ENCODE measurements around the gene TTC17.
"Not testable (repeated sequence)": the region's sequence is repeated elsewhere in the genome, so short reads cannot be mapped to it uniquely, and the experiment has no call there.

The TTC17 gene

DNA sequence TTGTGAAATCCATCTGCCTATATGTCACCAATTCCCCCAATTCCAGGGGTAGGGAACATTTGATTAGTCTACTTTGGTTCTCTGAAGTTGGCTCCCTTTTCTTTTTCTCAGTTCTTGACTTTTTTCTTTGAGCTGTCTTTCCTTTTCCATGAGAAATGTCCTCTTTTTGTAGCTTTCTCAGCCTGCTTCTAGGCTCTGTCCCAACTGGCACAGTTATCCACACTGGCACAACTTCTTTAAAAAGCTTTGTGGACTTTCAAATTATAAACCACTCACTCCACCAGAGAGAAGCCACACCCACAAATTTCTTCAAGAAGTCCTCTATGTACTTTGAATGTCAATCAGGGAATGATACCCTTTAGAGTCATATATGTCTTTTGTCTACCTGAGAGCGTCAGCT lies 100.5 kb downstream of the TTC17 start:
- no peak for DNase-seq (ENCODE audit: low spot score)

GRCh38 chr11:43462359-43462758 lies 103.6 kb downstream of the TTC17 start:
- DNase-seq (ENCODE audit: low spot score), result no peak

GRCh38 chr11:43467958-43468357 lies 109.2 kb downstream of the TTC17 start:
- DNase-seq (ENCODE audit: low spot score), result no peak

DNA sequence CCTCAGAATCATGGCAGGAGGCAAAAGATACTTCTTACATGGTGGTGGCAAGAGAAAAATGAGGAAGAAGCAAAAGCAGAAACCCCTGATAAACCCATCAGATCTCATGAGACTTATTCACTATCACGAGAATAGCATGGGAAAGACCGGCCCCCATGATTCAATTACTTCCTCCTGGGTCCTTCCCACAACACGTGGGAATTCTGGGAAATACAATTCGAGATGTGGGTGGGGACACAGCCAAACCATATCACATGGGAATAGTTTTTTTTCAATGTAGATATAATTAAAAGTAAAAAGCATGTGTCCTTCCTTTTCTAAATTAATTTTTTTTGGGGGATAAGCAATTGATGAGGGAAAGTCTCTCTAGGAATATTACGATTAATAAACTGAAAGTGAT lies 118.8 kb downstream of the TTC17 start:
- not testable (repeated sequence) for DNase-seq (ENCODE audit: low spot score)

DNA sequence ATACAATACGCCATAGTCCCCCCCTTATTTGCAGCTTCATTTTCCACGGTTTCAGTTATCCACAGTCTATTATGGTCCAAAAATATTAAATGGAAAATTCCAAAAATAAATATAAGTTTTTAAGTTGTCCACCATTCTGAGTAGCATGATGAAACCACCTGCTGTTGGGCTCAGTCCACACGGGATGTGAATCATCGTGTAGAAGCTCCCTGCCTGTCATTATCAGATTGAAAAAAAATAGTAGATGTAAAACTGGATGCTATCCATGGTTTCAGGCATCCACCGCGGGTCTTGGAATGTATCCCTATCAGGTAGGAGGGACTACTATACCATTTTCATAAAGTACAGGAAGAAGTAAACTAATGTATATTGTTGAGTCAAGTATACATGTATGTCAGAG lies 127.4 kb downstream of the TTC17 start:
- DNase-seq (ENCODE audit: low spot score), result no peak

GRCh38 chr11:43489869-43490465 lies 131.2 kb downstream of the TTC17 start:
- DNase-seq (ENCODE audit: low spot score), result no peak

GRCh38 chr11:43492701-43493100 lies 134.0 kb downstream of the TTC17 start:
- no peak for DNase-seq (ENCODE audit: low spot score)

- DNase-seq (ENCODE audit: low spot score), result no peak
These were observed 134.7 kb downstream of the TTC17 start for GRCh38 chr11:43493431-43493830.

DNA sequence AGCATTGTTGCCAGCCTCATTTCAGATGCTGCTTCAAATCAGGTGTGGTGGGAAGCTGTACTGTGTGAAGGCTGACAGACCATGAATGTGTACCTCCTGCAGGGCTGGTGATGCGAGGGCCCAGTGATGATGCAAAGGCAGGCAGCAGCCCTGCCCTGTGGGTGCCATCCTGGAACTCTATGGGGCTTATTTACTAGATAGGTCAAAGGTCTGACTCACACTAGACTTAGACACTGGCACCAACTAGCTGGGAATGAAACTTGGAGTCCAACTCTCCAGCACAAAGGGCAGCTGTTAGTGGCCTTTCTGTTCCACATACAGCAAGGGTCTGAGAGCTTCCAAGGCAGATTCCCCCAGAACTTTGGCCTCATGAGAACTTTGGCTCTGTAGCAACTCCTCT lies 138.4 kb downstream of the TTC17 start:
- no peak for DNase-seq (ENCODE audit: low spot score)

DNA sequence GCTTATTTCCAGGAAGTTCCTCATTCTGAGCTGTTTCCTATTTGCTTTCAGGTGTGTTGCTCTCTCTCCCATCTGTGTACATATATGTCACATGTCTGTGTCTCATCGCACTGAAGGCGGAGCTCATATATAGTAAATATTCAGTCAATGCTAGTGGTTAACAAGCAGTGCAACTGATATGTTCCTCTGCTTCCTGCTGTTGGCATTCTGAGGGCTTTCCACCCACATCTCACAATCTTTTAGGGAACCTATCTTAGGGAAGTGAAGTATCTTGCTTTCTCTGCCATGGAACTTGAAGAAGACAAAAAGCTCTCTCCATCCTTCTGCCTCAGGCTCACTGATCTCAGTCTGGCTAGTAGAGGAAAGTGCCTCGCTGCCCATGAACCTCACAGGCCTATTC lies 139.8 kb downstream of the TTC17 start:
- DNase-seq (ENCODE audit: low spot score), result no peak

GRCh38 chr11:43503417-43503816 lies 144.7 kb downstream of the TTC17 start:
- no peak for DNase-seq (ENCODE audit: low spot score)

GRCh38 chr11:43504316-43504950 lies 145.7 kb downstream of the TTC17 start:
- DNase-seq (ENCODE audit: low spot score), result no peak

DNA sequence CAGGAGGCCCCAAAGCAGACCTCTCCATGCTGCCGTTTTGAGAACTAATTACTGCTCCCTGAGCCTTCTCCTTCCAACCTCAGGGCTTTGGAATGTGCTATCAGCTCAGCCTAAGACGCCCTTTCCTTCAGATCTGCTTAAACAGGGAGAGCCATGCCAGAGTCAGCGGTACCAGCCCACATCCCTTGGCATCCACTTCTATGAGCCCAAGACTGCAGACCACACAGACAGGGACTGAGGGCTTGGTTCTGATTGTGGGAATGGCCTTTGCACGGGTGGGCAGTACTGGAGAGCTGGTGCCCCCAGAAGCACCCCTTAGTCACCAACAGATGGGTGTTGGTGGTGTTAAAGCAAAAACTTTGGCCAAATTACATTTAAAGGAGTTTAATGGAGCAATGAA lies 146.5 kb downstream of the TTC17 start:
- DNase-seq (ENCODE audit: low spot score), result no peak

GRCh38 chr11:43507171-43507570 lies 148.5 kb downstream of the TTC17 start:
- DNase-seq (ENCODE audit: low spot score), result no peak

DNA sequence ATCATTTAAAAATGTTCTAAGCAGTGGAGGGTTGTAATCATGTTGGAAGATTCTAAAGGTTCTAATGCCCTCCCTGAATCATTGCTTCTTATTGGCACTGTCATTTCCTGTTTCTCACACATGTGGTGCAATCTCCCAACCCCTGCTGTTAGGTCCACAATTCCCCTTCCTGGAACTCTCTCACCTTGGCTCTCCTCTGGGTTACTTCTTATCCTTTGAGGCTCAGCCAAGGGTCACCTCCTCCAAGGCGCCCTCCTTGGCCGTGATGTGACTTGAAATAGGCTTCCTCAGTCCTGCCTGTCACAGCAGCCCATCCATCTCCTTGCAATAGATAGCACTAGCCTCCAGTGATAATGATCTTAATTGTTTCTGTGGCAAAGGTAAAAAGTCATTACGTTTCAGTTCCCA lies 149.8 kb downstream of the TTC17 start:
- DNase-seq (ENCODE audit: low spot score), result no peak

DNA sequence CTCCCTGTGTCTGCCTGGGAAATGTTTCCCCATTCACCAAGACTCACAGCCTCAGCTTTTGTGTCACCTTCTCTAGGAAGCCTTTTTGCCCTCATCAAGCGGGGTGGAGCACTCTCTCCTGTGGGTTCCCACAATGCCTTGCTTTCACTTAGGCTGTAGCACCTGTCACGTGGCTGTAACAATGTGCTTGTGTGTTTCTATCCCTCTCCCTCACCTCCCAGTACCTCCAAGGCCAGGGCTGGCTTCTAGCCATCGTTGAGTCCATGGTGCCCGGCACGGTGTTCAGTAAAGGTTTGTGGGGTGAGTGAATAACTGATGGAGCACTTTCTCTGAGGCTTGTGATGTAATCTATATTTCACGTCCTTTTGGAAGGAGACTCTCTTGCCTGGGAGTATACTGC lies 153.2 kb downstream of the TTC17 start:
- no peak for DNase-seq (ENCODE audit: low spot score)

- no peak for DNase-seq (ENCODE audit: low spot score)
These were observed 156.4 kb downstream of the TTC17 start for GRCh38 chr11:43515090-43515489.

- DNase-seq (ENCODE audit: low spot score), result no peak
These were observed 157.7 kb downstream of the TTC17 start for GRCh38 chr11:43516316-43516850.

DNA sequence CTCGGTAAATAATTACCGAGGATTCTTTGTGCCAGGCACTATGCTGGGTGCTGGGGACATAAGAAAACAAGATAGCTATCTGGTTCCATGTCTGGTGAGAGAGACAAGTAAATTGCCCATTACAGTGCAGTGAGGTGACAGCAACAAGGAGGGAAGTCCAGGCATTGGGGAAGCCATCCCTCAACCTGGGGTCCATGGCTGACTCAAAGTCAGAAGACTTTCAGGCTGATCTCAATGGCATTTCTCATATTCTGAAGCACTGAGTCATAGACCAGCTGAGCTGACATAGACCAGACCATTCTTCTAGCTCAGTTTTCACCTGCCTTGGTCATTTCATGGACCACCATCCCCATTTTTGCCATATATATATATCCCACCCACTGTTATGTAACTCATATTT lies 158.8 kb downstream of the TTC17 start:
- no peak for DNase-seq (ENCODE audit: low spot score)

DNA sequence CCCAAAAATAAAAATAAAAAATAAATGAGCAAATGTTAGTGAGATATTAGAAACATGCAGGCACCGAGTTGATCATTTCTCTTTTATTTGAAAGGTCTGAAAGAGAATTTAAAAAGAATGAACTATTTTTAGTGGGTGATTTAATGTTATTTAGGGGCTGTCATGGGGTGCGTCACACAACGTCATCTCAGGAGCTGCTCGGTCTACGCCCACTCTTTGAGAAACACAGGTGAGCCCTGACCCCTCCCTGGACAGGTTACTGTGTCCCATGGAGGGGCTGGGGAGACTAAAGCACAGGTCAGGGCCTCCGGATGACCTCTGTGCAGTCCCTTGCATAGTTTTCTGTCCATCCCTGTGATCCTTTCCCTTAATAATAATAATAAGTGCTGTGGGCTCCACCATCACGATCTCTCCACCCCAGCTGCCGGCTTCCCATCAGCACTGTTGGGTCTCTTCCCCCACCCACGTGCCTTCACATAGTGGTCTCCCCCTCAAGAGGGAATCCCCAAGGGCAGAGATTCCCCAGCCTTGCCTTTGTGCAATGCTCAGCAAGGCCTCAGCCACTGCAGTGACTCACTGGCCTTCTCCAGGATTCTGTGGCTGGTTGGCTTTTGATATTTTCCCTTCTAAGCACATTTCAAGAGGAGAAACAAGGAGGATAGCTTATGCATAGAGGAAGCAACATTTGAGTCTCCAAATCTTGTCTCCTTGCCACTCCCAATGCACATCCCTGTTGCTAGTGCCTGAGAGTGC lies 159.9 kb downstream of the TTC17 start:
- no peak for DNase-seq (ENCODE audit: low spot score)

- no peak for DNase-seq (ENCODE audit: low spot score)
These were observed 162.8 kb downstream of the TTC17 start for GRCh38 chr11:43521471-43521870.

DNA sequence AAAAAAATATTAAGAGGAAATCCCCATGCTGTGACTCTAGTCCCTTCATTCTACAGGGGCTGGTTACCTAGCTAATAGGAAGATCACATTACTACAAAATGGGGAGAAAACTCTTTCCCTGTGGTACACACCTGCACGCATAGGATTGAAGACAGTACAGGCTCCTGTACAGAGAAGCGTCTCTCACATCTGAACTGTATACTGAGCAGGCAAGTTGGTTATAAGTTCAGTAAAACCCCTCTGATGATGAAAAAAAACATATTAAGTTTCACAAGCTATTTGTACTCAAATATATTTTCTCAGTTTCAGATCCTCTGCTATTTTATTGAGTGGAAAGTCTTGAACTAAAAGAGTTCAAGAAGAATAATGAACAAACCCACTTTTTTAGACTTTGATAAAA lies 164.9 kb downstream of the TTC17 start:
- no peak for DNase-seq (ENCODE audit: low spot score)

DNA sequence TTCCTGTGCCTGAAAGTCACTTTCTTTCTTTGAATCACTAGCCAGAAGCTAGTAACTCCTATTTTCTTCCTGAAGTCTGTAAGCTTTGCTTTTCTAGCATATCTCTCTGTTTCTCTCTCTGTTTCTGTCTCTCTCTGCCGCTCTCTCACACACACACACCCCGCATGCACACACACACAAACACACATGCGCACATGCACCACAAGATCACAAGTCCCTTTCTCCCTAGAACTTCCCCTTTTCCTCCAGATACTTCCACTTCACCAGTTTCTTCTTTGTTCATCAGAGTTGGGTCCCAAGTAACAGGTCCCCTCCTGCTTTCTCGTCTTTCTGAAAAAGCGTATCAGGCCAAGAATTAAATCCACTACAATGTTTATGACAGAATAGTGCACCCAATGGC lies 173.3 kb downstream of the TTC17 start:
- no peak for DNase-seq (ENCODE audit: low spot score)
